HG02852 (cell line): ENCODE measurements around the gene CLCF1.
A peak's percentile ranks its signal among the peaks of the same experiment; 100 is the strongest.

Experiments
- ATAC-seq: cut with Tn5 transposase; IDR thresholded peaks from one replicate; pipeline ENCODE4 v1.9.1; 2021; ENCODE audit warnings: mild to moderate bottlenecking, moderate library complexity; ENCODE audit not compliant: unreplicated experiment

The CLCF1 gene

DNA sequence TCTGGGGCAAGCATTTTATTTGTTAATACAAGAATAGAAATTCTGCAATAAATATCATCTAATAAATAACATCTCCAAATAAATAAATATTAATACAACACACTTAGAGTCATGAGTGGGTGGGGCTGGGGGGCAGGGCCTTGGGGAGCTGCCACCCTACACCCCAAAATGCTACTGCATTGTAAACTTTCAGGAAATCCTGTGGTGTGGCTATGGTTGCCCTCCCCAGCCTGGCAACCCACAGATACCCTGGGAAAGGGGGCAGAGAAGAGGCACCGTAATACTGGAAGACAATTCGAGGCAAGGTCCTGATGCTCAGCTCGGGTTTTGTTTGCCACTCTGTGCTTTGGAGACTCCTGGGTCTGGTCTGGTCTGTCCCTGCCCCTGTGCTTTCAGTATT, 9.2 kb downstream of the CLCF1 start:
- no peak for ATAC-seq

DNA sequence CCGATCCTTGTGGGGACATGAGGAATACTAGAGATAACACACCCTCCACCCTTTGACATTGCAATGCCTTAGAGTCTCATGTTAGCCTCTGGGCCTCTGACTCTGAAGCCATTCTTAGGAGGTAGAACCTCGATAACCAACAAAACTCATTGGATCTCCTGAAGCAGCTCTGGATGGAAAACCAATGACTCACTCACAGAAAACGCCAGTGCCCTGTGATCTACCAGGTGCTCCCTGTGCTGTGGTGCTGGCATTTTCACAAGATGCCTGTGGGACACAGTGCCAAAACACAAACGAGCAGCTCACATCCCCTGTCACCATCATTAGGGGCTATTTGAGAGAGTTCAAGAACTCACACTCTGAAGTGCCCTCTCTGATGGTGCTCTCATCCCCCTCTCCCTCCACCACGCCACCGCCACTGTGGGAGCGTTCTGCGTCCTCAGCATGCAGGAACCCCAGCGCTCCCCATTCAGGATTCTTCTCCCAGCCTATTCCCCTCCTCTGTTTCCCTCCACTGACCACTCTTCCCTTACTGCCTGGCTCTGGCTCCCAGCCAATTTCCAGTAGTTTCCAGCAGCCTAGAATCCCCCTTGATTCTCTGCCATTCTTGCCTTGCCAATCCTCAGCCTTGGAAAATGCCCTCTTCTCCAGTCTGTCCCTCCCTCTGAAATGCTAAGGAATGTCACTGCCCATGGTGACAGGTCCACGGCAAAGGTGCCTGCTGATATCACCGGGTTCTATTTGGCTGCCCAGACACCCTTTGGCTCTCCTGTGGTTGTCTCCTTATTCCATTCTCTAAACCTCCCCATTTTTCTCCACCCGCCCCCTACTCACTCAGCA, 15.3 kb downstream of the CLCF1 start:
- no peak for ATAC-seq

DNA sequence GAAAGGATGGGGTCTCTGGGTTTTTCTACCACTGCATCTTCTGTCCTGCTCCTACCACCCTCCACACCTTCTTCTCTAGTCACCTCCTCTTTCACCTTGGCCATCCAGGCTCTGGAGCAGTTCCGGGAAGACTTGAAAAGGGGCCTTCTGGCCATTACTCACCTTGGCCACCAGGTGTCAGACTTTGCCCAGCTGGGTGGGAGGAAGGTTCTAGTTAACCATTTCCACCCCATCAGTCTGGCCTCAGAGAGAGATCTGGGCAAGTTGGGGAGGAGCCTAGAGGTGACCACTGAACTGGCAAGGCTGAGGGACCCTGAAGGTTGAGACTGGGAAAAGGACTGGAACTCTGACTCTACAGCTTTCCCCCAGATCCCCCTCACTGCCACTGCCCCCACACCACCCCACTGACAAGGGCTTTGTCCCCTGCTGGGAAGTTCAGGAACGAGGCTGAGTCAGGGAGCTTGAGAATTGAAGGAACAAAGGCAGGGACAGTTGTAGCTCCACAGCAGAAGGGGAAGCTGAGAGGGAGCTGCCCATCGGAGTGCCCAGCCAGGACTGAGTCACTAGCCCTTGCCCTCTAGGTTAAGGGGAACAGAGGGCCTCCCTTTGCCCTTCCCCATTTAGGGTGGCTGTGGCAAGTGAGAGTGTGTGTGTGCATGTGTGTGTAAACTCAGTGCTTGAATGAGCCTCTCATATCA, 16.4 kb downstream of the CLCF1 start:
- no peak for ATAC-seq

DNA sequence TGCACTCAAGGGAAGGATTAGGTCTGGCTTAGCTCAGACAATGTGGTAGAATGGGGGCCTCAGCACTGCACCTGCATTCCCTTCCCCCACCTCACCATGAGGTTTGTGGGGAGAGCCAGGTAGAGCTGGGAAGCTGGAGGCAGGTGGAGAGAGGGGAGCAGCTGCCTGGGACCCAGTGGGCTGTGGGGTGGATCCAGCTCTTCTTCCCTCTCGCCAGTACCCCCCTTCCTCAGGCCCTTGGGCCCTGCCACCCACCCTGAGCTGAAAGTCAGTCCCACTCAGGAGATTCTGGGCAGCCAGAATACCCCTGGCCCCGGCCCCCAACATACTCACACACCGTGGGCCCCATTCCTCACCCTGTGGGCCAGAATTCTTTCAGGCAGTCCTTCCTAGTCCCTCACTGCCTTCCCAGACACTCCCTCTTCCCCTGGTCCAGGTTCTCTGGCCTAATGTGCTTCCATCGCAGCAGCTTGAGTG, 17.0 kb downstream of the CLCF1 start:
- no peak for ATAC-seq

DNA sequence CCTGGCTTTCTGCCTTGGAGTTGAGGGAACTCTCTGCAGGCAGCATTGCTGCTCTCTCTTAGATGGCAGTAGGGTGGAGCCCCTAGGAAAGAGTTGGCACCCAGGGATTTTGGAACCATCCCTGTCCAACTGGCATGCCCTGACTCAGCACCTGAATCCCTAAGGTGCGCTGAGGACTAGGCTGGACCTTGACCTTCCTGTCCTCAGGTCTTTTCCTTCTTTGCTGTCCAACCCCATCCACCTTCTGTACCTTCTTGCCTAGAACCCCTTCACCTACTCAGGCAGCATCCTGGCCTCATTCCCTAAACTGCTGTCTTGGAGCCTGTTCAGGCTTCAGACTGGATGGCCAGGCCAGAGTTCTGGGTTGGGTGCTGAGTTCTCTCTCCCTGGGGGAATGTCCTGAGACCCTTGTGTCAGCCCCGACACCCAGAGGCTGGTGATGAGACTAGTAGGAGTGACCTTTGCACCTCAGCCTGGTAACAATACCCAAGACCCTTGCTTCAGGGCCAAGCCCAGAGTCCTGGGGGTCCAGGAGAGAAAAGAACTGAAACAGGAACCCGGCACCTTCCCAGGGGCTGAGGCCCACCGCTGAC, 17.5 kb downstream of the CLCF1 start:
- ATAC-seq = no peak

DNA sequence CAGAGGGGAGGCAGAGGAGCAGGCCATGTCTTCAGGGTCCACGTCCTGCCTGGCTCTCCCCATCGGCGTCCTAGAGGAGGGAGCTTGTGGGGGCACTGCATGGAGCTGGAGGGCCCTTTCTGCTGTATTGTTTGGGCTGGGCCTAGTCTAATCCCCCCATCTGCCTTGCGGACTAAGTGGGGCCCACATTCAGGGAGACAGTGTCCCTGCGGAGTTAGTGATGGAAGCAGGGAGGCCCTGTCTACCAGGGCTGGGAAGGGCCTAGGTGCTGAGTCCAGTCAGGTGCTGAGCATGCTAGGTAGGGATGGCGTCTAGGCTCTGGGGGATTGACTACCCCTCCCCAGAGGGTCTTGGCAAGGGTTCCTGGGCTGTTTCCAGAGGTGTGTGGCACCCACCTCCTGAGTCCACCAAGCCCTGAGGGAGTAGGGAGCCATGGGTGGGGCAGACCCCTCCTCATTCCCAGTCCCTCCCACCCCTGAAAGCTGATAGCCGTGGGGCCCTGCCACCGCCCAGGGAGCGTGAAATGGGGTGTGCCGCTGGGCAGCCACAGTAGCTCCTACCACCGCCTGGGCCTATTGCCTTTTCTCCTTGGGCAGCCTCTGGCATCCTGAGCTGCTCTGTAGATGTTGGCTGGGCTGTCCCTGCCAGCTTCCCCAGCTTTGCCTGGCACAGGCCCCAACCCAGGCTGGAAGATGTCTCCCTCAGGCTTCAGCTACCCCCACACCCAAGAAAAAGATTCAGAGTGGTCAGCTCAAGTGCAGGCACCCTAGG, 18.2 kb downstream of the CLCF1 start:
- ATAC-seq = no peak

DNA sequence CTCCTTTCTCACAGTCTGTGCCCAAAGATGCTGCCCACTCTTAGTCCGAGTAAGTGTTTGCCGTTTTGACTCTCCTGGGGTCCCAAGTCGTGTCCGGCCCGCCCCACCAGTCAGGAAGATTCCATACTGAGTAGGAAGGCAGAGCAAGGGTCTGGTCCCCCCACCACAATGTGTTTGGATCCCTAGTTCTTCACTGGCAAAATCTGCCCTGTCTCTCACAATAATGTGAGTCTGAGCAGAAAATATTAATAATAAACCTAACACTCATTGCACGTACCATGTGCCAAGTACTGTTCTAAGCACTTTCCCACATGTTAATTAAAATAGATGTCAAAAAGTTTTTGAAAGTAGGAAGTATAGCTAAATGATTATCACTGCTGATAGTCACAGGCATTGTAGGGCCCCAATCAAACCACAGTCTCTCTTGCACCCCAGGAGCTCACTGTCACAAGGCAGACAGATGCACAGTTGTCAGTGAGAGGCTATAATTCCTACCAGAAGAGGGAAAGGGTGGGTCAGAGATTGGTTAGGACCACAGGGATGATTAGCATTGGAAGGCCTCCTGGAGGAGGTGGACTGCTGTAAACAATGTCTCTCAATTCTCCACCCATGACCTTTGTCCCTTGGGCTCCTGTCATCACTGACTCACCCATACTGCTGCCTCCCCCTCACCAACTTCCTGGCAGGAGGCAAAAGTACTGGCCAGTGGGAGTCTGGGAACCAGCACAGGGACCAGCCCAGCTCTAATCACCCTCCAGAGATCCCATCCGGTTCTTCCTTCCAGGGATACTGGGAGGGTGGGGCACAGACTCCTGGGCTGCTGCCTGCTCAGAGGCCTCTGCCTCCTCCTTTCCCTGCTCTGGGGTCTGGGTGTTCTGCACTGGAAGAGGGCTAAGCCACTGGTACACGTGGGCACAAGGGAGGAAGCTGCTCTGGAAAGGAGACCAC, 19.0 kb downstream of the CLCF1 start:
- ATAC-seq = no peak

DNA sequence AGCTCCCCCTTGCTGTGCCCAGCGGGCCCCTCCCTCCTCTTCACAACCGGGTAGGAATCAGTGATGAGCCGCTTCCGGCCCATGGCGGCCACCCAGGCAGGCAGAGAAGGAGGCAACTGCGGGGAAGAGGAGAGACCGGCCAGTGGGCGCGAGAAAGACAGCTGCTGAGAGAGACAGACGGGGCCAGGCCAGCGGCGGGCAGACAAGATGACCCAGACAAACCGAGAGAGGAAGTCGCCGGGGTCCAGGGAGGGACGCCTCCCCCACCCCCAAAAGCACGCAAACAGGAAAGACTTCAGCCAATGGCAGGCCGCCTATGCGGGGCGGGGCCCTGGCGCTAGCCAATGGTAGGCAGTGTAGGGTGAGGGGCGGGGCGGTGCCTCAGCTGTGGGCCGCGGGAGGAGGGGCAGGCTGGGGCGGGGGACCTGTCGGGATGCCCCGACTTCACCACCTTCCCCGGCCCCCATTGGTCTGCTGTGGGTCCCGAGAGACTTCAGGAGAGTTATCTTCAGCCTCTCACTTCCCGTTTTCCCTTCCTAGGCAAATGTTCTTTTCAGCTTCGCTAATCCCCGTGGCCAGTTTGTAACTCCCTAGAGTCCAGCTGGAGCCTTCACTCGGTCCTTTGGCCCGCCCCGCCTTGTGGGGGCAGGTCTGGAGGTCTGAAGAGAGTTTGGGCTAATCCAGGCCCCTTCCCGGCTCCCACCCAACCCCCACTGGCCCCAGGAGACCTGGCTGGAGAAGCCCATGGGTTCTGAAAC, 19.9 kb downstream of the CLCF1 start, which contains the start of gene POLD4:
Gene POLD4, minus strand, starts transcription at position 230 of the 758 bp plus-strand sequence. Its CDS starts 147 bp downstream, at position 83.
- ATAC-seq = peak; percentile 79

DNA sequence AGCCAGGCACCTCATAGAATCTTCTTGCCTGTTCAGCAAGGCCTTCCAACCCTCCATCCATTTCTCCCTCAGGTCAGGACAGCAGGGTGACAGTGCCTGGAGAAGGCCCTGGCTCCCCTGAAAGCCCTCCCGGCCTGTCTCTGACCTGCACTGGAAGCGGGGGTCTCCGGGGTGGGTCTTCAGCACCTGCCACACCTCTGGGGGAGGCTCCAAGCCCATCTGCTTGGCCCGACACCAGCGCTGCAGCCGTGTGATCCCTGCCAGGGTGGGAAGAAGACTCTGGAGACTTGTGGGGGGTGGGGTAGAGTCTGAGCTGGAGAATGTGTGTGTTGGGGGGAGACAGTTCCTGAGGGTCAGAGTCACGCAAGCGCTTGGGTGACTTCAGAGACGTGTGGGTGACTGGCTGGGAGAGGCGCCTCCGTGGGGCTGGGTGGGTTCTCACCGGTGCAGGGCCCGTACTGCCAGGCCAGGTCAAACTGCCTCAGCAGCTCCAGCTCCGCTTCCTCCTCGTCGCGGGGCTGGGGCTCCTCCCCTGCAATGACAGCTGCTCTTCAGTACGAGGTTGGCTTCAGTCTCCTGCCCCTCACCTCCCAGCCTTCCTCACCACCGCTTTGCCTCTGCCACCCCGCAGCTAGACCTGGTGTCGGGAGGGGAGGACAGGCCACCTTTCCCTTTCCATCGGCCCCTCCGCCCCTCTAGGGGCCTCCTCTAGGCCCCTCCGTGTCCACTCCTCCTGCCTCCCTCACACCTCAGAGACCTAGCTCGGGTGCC, 20.7 kb downstream of the CLCF1 start:
- peak; percentile 10 for ATAC-seq

DNA sequence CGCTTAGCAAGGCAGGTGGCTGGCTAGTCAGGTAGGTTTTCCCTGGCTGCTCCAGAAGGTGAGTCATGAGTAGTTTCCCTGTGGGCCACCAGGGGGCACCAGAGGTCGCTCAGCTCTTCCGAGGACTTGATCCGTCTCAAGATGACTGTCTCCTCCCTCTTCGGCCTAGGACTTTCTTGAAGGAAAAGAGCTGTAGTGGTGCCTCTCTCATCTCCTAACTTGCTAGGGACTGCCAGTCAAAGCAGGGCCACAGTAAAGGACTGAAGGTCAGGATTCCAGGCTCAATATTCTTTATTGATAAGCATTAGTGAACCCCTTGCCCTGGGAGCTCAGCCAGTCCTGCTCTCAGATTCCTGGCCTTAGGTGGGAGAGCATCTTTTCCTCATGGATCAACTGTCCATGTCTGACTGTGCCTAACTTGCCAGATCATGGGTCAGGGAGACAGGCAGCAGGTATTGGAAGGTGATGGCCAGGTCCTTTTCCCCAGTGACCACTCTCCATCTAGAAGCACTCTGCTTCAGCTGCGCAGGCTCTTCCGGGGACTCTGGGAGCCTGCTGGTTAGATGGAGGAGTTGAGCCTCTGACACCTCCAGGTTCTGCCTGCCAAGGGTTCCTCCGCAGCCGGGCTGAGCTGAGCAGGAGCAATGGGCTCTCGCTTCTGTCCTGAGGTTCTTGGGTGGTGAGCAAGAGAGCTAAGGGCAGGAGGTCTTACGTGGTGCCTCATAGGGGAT, 22.0 kb downstream of the CLCF1 start:
- ATAC-seq = no peak

DNA sequence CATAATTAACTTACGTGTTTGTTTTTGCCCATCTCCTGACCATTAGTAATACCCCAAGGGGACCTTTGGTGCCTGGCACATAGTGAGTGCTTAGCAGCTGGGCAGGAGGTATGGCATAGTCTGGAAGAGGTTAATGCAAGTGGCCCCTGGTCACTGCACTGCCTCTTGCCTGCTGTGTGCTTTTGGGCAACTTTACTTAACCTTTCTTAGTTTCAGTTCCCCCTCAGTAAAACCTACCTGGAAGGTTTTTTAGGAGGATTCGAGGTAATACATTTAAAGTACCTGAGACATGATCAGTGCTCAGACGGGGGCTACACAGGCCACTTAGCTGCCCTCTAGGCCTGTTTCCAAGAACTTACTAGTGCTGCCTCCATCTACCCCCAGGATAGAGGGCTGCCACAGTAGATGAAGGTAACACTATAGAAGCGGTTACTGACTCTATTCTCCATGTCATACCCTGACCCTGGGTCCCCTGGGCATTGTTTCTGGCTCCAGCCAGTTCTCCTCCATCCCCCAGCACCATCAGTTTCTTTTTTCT, 23.4 kb downstream of the CLCF1 start:
- ATAC-seq = no peak

DNA sequence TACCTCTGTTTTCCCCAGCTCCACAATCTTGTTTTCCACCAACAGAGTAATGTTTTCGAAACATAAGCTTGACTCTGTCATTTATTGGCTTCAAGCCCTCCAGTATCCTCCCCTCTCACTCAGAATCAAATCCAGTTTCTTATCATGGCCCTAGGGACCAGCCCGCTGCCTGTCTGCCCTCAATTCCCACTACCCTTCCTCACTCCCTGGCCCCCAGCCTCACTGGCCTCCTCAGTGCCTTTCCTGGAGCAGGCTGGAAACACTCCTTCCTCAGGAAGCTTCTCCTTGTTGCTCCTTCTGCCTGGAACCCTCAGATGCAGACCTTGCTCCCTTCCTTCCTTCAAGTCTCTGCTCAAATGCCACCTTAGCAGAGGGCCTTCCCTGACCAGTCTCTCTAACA, 23.9 kb downstream of the CLCF1 start:
- ATAC-seq = no peak

DNA sequence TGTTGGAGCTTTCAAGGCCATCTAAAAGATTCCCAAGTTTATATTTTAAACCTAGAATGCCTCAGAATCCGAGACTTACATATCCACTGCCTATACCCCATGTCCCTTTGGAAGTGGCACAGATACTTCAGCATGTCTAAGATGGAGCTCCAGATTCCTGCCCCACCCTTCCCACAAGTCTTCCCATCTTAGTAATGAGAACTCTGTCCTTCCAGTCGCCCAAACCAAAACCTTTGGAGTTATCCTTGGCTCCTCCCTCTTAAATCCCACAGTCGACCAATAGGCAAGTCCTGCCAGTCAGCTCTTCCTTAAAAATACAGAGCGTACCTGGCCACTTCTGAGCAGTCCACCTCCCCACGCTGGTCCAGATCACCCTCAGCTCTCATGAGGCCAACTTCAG, 24.4 kb downstream of the CLCF1 start:
- no peak for ATAC-seq

DNA sequence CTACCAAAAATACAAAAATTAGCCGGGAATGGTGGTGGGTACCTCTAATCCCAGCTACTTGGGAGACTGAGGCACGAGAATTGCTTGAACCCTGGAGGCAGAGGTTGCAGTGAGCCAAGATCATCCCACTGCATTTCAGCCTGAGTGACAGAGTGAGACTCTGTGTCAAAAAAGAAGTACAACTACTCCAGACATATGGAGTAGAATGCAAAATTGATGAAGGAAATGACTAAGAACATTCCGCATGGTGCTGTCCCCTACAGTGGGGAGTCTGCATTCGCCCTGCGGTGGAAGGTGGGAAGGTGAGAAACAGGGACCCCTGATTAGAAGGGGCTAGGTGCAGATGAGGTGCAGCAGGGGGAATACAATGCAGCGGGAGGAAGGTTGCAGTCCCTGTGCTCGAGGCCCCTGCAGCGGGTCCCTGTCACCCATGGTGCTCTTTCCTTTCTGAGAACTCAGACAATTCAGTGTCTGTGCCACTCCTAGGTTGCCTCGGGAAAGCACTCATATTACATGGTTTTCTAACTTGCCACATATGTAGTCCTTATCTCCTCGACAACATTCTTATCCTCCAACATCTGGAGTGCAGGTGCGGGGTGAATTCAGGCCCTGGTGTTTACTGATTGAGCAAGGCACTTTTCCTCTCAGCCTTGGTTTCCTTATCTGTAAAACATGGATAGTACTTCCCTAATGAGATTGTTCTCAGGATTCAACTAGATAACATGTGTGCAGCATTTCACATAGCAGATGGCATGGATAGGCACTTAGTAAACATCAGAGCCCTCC, 25.2 kb downstream of the CLCF1 start:
- no peak for ATAC-seq

DNA sequence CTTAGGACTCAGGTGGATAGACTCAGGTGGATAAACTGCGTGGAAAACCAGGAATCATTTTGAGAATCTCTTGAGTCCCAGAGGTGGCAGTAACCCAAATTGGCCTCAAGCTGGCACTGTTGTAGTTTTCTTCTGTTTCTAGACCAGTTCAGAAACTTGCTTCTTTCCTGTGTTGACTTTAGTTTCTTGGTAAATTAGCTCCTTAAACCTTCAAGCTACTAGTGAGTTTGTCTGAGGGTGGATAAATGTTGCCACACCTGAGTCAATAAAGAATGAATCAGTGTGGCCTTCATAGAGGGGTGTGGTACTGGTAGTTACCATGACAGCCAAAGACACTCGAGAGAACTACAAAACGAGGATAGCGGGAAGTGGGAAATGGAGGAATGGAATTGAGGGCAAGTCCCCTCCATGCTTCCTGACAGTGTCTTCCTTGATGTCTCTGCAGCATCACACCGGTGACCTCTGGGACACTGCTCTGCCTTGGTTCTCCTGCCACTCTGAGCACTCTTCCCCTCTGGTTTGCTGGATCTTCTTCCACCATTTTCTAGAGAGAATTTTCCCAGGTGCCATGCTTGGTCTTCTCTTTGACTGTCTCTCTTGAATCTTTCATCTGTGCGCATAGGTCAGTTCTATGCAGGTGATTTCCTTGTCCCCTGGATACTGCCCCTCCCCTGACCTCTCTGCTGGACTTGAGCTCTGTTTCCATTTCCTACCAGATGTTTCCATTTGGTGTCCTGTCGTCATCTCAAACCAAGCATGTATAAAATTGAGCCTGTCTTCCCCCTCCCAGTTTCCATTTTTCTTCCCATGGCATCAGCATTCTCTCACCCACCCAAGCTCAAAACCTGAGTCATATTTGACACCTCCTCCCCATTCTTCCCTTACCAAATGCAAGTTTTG, 27.2 kb downstream of the CLCF1 start:
- ATAC-seq = no peak
